ENCODE results near the gene CCND1.
A peak's percentile ranks its signal among the peaks of the same experiment; 100 is the strongest.

The CCND1 gene

DNA sequence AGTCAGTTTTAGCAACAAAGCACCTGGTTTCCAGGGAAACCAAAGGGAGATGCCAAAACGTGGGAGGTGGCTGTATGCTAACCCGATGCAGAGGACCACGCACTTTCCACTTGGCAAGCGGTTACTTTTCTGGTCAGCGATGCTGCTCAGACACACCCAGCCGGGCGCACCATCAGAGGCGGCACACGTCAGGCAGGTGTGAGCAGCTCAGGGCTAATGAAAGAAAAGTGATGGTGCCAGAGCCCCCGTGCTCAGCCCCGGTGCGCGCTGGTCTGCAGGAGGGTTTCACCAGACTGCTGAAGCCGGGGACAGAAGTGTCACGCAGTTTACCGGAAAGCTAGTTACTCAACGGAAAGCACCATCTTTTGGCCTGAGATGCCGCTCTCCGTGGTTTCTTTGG lies 28.5 kb downstream of the CCND1 start:
- Histone ChIP-seq H3K4me1 (ENCODE audit: control insufficient read depth in 1 of 2, insufficient read depth in 1 of 2, low read depth in 1 of 2, low read length in 1 of 2) (peaks cover 8% of the 10 kb centered on the region in 2 experiments), H3K9me3 (no peaks in the 10 kb centered on the region), H3K27me3 (no peaks in the 10 kb centered on the region), H3K36me3 (peaks cover 81% of the 10 kb centered on the region), H3K27ac (no peak overlapping the region), H3K4me3 (ENCODE audit: low read depth in 1 of 2, low read length in 1 of 2) (no peak overlapping the region)
- TF ChIP-seq, protein P1, sequence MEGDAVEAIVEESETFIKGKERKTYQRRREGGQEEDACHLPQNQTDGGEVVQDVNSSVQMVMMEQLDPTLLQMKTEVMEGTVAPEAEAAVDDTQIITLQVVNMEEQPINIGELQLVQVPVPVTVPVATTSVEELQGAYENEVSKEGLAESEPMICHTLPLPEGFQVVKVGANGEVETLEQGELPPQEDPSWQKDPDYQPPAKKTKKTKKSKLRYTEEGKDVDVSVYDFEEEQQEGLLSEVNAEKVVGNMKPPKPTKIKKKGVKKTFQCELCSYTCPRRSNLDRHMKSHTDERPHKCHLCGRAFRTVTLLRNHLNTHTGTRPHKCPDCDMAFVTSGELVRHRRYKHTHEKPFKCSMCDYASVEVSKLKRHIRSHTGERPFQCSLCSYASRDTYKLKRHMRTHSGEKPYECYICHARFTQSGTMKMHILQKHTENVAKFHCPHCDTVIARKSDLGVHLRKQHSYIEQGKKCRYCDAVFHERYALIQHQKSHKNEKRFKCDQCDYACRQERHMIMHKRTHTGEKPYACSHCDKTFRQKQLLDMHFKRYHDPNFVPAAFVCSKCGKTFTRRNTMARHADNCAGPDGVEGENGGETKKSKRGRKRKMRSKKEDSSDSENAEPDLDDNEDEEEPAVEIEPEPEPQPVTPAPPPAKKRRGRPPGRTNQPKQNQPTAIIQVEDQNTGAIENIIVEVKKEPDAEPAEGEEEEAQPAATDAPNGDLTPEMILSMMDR (IDR thresholded peaks at IDR 0.05), result no peak

DNA sequence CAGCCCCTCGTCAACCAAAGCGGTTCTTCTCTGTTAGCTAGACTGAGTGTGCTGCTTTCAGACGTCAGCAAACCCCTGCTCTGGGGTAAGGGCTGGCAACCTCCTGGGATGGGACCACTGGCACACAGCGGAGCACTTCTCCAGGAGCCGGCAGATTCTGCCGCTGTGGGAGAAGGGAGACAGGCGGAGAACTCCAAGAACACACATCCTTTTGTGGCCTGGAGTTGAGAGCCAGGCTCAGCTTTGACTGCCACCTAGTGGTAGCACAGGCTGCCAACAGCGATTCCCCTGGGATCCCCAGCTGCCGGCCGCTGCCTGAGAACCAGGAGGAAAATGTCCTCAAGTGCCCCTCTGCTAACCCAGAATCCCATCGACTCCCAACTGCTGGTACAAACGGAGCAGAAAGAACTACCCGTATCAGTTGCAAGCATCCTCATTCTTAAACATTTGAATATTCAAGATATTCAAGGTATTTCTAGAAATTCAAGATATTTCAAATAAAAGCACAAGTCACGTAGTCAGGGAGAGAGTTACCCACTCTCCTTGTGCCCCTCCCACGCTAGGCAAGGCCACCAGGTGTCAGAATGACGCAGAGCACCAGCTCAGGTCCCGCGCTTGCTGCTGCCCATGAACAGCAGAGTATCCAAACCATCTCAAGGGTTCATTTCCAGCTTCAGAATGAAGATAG lies 29.3 kb downstream of the CCND1 start:
- H3K4me1 ChIP-seq (ENCODE audit: control insufficient read depth in 1 of 2, insufficient read depth in 1 of 2, low read depth in 1 of 2, low read length in 1 of 2), result peaks cover 11 to 12% of the 10 kb centered on the region in 2 experiments
- H3K9me3 ChIP-seq, result no peaks in the 10 kb centered on the region
- no peak overlapping the region for H3K4me3 ChIP-seq (ENCODE audit: low read depth in 1 of 2, low read length in 1 of 2)
- H3K27ac ChIP-seq, result no peak overlapping the region
- H3K27me3 ChIP-seq, result no peaks in the 10 kb centered on the region
- TF ChIP-seq, protein P1 (IDR thresholded peaks at IDR 0.05), result peak; percentile 72
- H3K36me3 ChIP-seq, result peaks cover 73% of the 10 kb centered on the region

DNA sequence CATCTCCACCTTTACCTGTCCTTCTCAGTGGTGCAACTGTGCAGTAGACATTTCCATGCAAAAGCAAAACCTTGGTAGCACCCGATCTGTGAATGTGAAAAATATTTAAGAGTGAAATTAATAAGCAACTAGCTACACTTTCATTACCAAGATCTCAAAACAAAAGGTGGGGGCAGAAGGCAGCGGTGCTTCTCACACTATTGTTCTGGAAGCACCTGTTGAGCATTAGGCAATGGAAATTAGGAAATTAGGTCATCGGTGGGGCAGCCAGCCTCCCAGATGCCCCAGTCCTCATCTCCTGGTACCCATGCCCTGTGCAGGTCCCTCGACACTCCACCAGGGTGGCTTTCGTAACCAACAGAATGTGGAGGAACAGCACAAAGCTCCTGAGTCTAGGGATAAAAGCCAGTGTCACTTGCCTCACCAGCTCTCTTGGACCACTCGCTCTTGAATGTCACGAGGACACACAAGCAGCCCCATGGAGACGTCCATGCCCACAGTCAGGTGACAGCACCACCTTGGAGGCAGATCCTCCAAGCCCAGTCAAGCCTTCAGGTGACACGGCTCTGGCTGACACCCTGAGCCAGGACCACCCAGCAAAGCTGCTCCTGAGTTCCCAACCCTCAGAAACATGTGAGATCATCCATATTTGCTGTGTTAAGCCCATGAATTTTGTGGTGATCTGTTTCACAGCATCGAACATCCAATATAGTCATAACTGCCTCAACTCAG lies 30.9 kb downstream of the CCND1 start:
- TF ChIP-seq, protein P1 (IDR thresholded peaks at IDR 0.05), result no peak
- Histone ChIP-seq H3K4me1 (ENCODE audit: control insufficient read depth in 1 of 2, insufficient read depth in 1 of 2, low read depth in 1 of 2, low read length in 1 of 2) (peaks cover 16% of the 10 kb centered on the region in 2 experiments), H3K4me3 (ENCODE audit: low read depth in 1 of 2, low read length in 1 of 2) (no peak overlapping the region), H3K27me3 (peaks cover 8% of the 10 kb centered on the region), H3K36me3 (peaks cover 57% of the 10 kb centered on the region), H3K27ac (no peak overlapping the region), H3K9me3 (no peaks in the 10 kb centered on the region)

DNA sequence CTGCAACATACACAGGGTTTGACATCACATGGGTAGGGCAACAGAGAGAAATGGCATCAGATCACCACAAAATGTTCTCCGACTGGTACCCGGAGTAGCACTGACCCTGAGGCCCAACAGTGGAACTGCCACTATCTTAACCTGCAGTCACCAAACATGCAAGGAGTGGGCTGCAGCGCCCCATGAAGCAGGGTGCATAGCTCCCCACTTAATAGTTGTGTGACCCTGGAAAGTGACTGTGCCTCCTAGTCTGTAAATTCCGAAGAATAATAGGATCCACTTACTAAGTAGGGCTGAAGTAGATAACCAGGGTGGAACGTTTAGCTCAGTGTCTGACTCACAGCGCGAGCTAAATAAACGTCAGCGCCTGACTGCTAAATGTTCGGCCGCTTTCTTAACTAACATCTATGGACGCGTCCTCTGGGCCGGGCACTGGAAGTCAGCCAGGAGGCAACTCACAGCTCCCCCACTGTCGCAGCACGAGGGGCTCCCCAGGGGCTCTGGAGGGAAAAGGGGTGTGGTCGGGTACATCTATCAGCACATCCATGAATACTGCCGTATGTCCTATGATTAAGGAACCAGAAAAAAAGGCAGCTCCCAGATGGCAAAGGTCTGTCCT lies 33.4 kb downstream of the CCND1 start:
- H3K9me3 ChIP-seq, result no peaks in the 10 kb centered on the region
- peaks cover 16% of the 10 kb centered on the region in 2 experiments for H3K4me1 ChIP-seq (ENCODE audit: control insufficient read depth in 1 of 2, insufficient read depth in 1 of 2, low read depth in 1 of 2, low read length in 1 of 2)
- peak overlapping the region; percentile 91 to 94 for H3K4me3 ChIP-seq (ENCODE audit: low read depth in 1 of 2, low read length in 1 of 2)
- peaks cover 32% of the 10 kb centered on the region for H3K27me3 ChIP-seq
- peaks cover 34% of the 10 kb centered on the region for H3K36me3 ChIP-seq
- TF ChIP-seq, protein P1 (IDR thresholded peaks at IDR 0.05), result no peak
- H3K27ac ChIP-seq, result peak overlapping the region; percentile 74

DNA sequence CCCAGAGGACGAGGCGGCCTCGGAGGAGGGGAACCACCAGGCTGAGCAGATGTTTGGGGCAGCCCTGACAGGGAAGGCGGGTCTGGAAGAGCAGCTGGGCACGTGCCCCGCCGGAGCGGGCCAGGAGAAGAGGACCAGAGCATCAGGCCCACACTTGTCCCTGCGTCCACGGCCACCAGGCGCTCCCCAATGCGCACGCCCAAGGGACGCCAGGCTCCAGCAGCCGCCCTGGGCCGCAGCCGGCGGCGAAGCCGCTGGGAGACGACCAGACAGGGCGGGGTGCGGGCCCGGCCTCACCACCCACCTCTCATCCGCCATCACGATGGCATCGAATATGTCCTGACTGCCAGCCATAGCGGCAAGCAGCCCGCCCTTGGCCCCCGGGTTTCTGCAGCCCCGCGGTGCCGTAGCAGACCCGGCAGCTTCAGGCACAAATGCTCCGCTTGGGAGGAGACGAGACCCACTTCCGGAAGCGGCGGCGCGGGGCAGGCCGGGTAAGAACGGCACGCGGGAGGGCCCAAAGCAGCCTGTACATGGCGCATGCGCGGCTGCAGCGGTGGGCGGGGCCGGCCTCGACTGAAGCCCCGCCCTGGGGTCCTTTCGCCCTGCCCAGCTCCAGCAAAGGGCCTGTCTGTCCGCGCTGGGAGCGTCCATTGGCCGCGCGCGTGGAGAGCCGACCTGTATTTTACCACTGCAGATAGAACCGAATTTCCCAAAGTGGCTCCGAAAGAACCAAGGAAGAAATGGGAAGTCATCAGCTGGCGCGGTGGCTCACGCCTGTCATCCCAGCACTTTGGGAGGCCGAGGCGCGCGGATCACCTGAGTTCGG lies 34.1 kb downstream of the CCND1 start, which contains the start of gene LTO1:
Gene LTO1 (minus strand): TSS at position 468 of the 829 bp plus-strand sequence. CDS start 114 bp downstream, at position 354.
- H3K36me3 ChIP-seq, result peaks cover 28% of the 10 kb centered on the region
- no peaks in the 10 kb centered on the region for H3K9me3 ChIP-seq
- peak within 1 kb of the TSS; percentile 74 for H3K27ac ChIP-seq
- peak within 1 kb of the TSS; percentile 91 to 94 for H3K4me3 ChIP-seq (ENCODE audit: low read depth in 1 of 2, low read length in 1 of 2)
- TF ChIP-seq, protein P1 (IDR thresholded peaks at IDR 0.05), result peak; percentile 28
- peaks cover 16% of the 10 kb centered on the region in 2 experiments for H3K4me1 ChIP-seq (ENCODE audit: control insufficient read depth in 1 of 2, insufficient read depth in 1 of 2, low read depth in 1 of 2, low read length in 1 of 2)
- H3K27me3 ChIP-seq, result peaks cover 36% of the 10 kb centered on the region

Data from neutrophil (primary cell).